A673 (cell line): ENCODE results near the gene NLRP1.

Source experiments
- EZH2 ChIP-seq: fragments of 200-600 bp; sonication (generic); IDR thresholded peaks from 2 replicates; pipeline ENCODE4 v1.6.1; 2017; ENCODE audit warnings: borderline replicate concordance, low read depth, mild to moderate bottlenecking, mixed read lengths, antibody characterized with exemption, low read length; ENCODE audit not compliant: poor library complexity, severe bottlenecking
- TF ChIP-seq, protein P1 (sequence below): fragments of 300-800, 200-600 bp; sonication (generic); conservative IDR thresholded peaks from 2 replicates; pipeline ENCODE4 v1.5.1; 2017; ENCODE audit warnings: low read depth, mild to moderate bottlenecking, antibody characterized with exemption, low read length, moderate library complexity, mixed read lengths

DNA sequence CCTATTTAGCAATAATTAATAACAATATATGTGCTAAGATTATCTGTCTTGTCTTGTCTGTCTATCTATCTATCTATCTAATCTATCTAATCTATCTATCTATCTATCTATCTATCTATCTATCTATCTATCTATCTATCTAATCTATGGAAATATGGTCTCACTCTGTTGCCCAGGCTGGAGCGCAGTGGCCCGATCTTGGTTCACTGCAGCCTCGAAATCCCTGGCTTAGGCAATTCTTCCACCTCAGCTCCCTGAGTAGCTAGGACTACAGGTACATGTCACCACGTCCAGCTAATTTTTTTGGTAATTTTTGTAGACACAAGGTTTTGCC lies 53.3 kb downstream of the NLRP1 start:
- TF ChIP-seq, protein P1, sequence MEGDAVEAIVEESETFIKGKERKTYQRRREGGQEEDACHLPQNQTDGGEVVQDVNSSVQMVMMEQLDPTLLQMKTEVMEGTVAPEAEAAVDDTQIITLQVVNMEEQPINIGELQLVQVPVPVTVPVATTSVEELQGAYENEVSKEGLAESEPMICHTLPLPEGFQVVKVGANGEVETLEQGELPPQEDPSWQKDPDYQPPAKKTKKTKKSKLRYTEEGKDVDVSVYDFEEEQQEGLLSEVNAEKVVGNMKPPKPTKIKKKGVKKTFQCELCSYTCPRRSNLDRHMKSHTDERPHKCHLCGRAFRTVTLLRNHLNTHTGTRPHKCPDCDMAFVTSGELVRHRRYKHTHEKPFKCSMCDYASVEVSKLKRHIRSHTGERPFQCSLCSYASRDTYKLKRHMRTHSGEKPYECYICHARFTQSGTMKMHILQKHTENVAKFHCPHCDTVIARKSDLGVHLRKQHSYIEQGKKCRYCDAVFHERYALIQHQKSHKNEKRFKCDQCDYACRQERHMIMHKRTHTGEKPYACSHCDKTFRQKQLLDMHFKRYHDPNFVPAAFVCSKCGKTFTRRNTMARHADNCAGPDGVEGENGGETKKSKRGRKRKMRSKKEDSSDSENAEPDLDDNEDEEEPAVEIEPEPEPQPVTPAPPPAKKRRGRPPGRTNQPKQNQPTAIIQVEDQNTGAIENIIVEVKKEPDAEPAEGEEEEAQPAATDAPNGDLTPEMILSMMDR: no peak
- TF ChIP-seq EZH2: no peak
